Breast epithelium (tissue), 4 donors: ENCODE data around the gene MTF2. TPM values are rescaled to one million over a fixed set of nuclear protein-coding genes. Genes with fewer than 3 reads are reported as not detected.

Experiments used
- DNase-seq, 2 donors: peaks; one replicate each; pipeline ENCODE4 v3.0.0-alpha.2; 2019; ENCODE audit warnings: low spot score in 2 of 2
- H3K27ac ChIP-seq, 2 donors: fragments of 200-600 bp; sonication (generic) in 1 of 2; one replicate each; pipeline ENCODE4 v1.5.1; 2016 to 2019; ENCODE audit warnings: mild to moderate bottlenecking in 1 of 2
- H3K27me3 ChIP-seq, 2 donors: fragments of 200-600 bp; sonication (generic) in 1 of 2; one replicate each; pipeline versions ENCODE4 v1.5.1 to v1.6.0; 2017 to 2019; ENCODE audit warnings: control low read depth in 1 of 2, mild to moderate bottlenecking in 1 of 2
- H3K36me3 ChIP-seq: fragments of 200-600 bp; one replicate; pipeline ENCODE4 v1.5.1; 2019
- H3K4me1 ChIP-seq, 2 donors: fragments of 200-600 bp; sonication (generic); one replicate each; pipeline ENCODE4 v1.5.1; 2016 to 2019; ENCODE audit warnings: control low read depth in 1 of 2
- H3K4me3 ChIP-seq, 3 donors: fragments of 200-600 bp; sonication (generic); 1 replicate in 2 of 3; 2 replicates in 1 of 3; pipeline ENCODE4 v1.5.1; 2016 to 2019; ENCODE audit warnings: mild to moderate bottlenecking in 3 of 3, moderate library complexity in 2 of 3
- H3K9me3 ChIP-seq, 2 donors: fragments of 200-600 bp; sonication (generic) in 1 of 2; one replicate each; pipeline ENCODE4 v1.5.1; 2016 to 2019; ENCODE audit warnings: control low read depth in 1 of 2
- POLR2A ChIP-seq: fragments of 450-650 bp; IDR thresholded peaks from one replicate; pipeline ENCODE4 v1.6.1; 2016; ENCODE audit warnings: antibody characterized with exemption, mild to moderate bottlenecking, moderate library complexity
- POLR2AphosphoS5 ChIP-seq, 3 donors: sonication (generic); formaldehyde crosslinking; IDR thresholded peaks; one replicate each; pipeline ENCODE4 v1.6.1; 2017; ENCODE audit warnings: antibody characterized with exemption in 3 of 3
- intact Hi-C: fragments of 100-400 bp; cut with DNase I; formaldehyde crosslinking; loops from one replicate; pipeline ENCODE4 v1.15.1; 2023; ENCODE audit warnings: low total_unique reads
- total RNA-seq, 3 donors: library from RNA; depleted of rRNA; stranded (reverse); fragments of >200 nt; gene quantifications; one replicate each; pipeline ENCODE4 v1.1.0, GENCODE V29; 2016
- TF ChIP-seq, protein P1 (sequence below), 3 donors: fragments of 450-650 bp; IDR thresholded peaks; one replicate each; pipeline ENCODE4 v1.5.1; 2016 to 2017; ENCODE audit warnings: antibody characterized with exemption in 3 of 3, mild to moderate bottlenecking in 3 of 3, moderate library complexity in 3 of 3

MTF2 gene
- total RNA-seq, 3 donors from 2014 or later: 11.0 to 37.9 (median 32.1) TPM

- Histone ChIP-seq H3K27me3 (no peaks in the 10 kb centered on the region), H3K36me3 (no peaks in the 10 kb centered on the region), H3K4me1 (no peaks in the 10 kb centered on the region), H3K4me3 (no peak overlapping the region), H3K9me3 (no peaks in the 10 kb centered on the region), H3K27ac (no peak overlapping the region)
- no peak for DNase-seq
- TF ChIP-seq, protein P1, sequence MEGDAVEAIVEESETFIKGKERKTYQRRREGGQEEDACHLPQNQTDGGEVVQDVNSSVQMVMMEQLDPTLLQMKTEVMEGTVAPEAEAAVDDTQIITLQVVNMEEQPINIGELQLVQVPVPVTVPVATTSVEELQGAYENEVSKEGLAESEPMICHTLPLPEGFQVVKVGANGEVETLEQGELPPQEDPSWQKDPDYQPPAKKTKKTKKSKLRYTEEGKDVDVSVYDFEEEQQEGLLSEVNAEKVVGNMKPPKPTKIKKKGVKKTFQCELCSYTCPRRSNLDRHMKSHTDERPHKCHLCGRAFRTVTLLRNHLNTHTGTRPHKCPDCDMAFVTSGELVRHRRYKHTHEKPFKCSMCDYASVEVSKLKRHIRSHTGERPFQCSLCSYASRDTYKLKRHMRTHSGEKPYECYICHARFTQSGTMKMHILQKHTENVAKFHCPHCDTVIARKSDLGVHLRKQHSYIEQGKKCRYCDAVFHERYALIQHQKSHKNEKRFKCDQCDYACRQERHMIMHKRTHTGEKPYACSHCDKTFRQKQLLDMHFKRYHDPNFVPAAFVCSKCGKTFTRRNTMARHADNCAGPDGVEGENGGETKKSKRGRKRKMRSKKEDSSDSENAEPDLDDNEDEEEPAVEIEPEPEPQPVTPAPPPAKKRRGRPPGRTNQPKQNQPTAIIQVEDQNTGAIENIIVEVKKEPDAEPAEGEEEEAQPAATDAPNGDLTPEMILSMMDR (IDR thresholded peaks at IDR 0.05): no peak
- intact Hi-C loops: no loop called here
These were observed 2.8 kb upstream of the MTF2 start for GRCh38 chr1:93076268-93076667.

DNA sequence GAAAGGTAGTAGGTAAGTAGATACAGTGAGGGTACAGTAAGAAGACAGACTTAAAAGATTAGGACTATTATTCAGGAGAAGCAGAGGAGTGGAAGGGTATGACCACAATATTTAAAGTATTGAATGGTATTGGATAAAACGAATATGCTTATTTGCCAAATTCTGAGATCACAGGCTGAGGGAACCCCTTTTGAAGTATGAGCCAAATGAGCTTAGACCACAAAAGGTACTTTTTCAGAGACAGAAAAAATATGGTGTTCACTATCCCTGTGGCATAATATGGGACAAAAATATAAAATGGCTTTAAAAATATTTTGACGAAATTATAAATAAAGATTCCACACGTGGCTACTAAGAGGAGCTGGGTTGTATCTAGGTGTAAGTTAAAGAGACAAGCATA lies 880 bp upstream of the MTF2 start:
- TF ChIP-seq, protein P1 (IDR thresholded peaks at IDR 0.05): no peak
- TF ChIP-seq POLR2AphosphoS5 (IDR thresholded peaks at IDR 0.05) (no peak), POLR2A (no peak)
- no peaks in the 10 kb centered on the region for H3K27me3 ChIP-seq
- H3K36me3 ChIP-seq: no peaks in the 10 kb centered on the region
- H3K27ac ChIP-seq: peak overlapping the region; percentile 92 to 94
- H3K4me3 ChIP-seq: peak overlapping the region; percentile 83 to 92 (median 88)
- H3K9me3 ChIP-seq: no peaks in the 10 kb centered on the region
- intact Hi-C loops: no loop called here
- no peaks in the 10 kb centered on the region for H3K4me1 ChIP-seq
- DNase-seq: no peak

GRCh38 chr1:93078638-93078985 lies 471 bp upstream of the MTF2 start:
- no peak for DNase-seq
- H3K4me3 ChIP-seq: peak overlapping the region; percentile 83 to 92 (median 88)
- no peaks in the 10 kb centered on the region for H3K9me3 ChIP-seq
- no peak for TF ChIP-seq POLR2A
- no peak for TF ChIP-seq POLR2AphosphoS5 (IDR thresholded peaks at IDR 0.05)
- TF ChIP-seq, protein P1 (IDR thresholded peaks at IDR 0.05): no peak
- peak overlapping the region; percentile 92 to 94 for H3K27ac ChIP-seq
- intact Hi-C loops: no loop called here
- H3K27me3 ChIP-seq: no peaks in the 10 kb centered on the region
- no peaks in the 10 kb centered on the region for H3K36me3 ChIP-seq
- H3K4me1 ChIP-seq: no peaks in the 10 kb centered on the region

- Histone ChIP-seq H3K9me3 (no peaks in the 10 kb centered on the region), H3K36me3 (no peaks in the 10 kb centered on the region), H3K27me3 (no peaks in the 10 kb centered on the region), H3K4me1 (no peaks in the 10 kb centered on the region), H3K4me3 (peak overlapping the region; percentile 83 to 92 (median 88)), H3K27ac (peak overlapping the region; percentile 92 to 94)
- intact Hi-C loops: no loop called here
- TF ChIP-seq POLR2AphosphoS5 (IDR thresholded peaks at IDR 0.05) (no peak), POLR2A (no peak)
- TF ChIP-seq, protein P1 (IDR thresholded peaks at IDR 0.05): no peak
- DNase-seq: peak in 1 of 2 donors; percentile 54
These were observed 630 bp downstream of the MTF2 start for GRCh38 chr1:93079685-93080141.

GRCh38 chr1:93080179-93080823 lies 1.2 kb downstream of the MTF2 start:
- no peaks in the 10 kb centered on the region for H3K36me3 ChIP-seq
- no peak for DNase-seq
- no peaks in the 10 kb centered on the region for H3K9me3 ChIP-seq
- H3K27ac ChIP-seq: peak overlapping the region; percentile 92 to 94
- no peak for TF ChIP-seq POLR2AphosphoS5 (IDR thresholded peaks at IDR 0.05)
- TF ChIP-seq, protein P1 (IDR thresholded peaks at IDR 0.05): peak in 2 of 3 donors; percentile 23 to 39
- TF ChIP-seq POLR2A: no peak
- intact Hi-C loops: no loop called here
- H3K27me3 ChIP-seq: no peaks in the 10 kb centered on the region
- H3K4me1 ChIP-seq: no peaks in the 10 kb centered on the region
- H3K4me3 ChIP-seq: peak overlapping the region; percentile 83 to 92 (median 88)
